NCI-H1092 (cell line): ENCODE results near the gene IRF4.
"Not testable (repeated sequence)": the region's sequence is repeated elsewhere in the genome, so short reads cannot be mapped to it uniquely, and the experiment has no call there.

Source experiments
- DNase-seq: peaks from one replicate; lab custom pipeline; 2025; lab: John Stamatoyannopoulos, UW

IRF4 gene

DNA sequence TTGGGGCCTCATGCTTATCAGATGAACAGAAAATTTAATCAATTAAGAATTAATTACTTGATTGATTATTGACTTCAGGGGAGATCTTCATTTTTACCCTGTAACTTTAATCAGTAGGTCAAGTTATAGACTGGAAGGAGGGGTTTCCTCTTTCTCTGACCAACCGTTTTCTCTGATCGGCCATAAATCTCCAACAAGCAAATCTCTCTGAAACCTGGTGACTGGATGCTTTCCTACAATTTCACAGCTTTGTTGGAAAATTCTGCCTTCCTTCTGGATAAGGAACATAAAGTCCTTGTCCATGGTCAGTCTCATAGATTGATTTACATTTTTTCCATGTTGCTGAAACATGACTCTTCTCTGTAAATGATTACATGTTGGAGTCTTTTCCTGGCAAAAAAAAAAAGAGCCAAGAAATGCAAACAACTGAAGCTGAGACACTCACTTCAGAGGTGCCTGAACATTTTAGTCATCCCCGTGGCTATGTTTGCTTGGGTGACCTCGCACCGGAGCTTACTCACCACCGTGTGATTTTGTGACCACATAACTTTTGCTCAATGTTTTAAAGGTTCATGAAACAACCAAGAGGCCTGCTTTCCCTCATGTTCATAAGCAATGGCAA is 31.0 kb downstream of the IRF4 start:
- DNase-seq = no peak

DNA sequence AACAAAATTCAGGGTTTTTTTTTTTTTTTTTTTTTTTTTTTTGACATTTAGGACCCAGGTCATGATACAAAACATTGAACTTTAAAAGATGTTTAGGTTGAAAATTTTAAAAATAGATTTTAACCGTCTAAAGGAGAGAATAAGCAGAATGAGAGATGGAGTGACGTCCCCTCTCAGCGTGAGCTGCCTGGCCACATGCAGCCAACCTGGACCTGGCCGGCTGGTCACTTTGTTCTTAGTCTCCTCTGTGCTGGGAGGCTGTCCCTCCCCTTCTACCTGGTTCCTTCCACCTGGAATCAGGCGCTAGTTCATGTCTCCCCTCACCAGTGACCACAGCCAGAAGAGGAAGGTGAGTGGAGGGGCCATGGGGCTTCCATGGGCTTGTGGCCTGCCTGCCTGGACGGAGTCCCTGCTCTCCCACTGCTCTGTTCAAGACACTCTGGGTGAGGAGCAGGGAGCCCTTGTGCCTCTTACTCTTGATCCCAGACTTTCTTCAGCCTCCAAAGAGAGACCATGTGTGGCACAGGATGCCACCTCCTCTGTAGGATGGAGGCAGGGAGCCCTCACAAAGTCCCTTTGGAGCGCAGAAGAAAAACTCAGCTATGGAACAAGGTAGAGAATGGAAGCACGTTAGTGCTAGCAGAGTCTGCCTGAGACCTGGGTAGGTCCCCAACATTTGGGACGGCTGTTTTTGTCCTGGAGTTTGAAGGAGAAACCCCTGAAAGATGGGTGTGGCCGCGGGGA is 31.7 kb downstream of the IRF4 start:
- no peak for DNase-seq

GRCh38 chr6:423799-424345 is 32.3 kb downstream of the IRF4 start:
- no peak for DNase-seq

DNA sequence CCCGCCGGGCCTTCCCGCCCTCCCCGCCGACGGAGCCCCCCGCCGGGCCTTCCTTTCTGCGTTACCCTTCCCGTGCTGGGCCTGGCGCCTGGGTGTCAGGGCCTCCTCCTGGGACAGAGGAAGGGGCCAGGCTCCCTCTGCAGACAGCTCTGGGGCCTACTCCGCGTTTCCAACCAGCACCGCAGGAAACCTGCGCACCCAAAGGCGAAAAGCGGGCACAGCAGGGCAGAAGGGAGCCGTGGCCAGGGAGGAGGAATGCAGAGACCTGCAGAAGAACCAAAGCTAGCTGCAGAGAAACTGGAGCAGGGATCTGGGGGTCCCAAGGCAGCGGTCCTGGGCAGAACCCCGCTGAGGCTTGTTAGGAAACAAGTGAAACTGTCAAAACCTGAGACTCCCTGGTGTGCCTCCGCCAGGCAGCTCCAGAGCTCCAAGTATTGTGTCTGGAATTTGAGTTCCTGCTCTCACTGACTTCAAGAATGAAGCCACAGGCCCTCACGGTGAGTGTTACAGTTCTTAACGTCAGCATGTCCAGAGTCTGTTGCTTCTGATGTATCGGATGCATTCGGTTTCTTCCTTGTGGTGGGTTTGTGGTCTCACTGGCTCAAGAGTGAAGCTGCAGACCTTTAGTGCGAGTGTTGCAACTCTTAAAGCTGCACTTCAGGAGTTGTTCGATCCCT is 33.3 kb downstream of the IRF4 start:
- DNase-seq = no peak

GRCh38 chr6:425418-425788 is 33.9 kb downstream of the IRF4 start:
- DNase-seq = not testable (repeated sequence)

GRCh38 chr6:426198-426738 is 34.7 kb downstream of the IRF4 start:
- not testable (repeated sequence) for DNase-seq

DNA sequence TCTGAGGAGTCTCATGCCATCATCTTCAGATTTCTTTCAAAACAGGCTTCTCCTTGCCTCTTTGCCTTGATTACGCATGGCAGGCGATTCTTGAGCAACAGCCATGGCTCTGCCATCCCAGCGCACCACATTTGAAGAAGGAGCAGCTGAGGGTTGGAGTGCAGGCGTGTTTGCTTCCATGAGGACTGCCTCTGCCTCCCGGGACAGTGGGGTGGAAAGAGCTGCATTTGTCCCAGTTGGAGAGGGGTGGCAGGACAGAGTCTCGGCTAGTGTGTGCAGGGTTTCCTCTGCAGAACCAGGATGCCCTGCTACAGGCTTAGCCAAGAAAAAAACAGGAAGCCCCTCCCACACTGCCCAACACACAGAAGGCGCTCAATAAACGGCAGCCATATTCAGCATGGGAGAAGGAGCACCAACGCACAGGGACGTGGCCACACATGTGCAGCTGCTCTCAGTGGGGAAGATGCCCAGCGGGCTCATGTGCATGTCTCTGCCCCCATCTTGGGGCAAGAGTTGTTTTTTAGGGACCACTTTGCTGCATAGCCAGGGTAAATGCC is 36.6 kb downstream of the IRF4 start:
- DNase-seq = no peak

DNA sequence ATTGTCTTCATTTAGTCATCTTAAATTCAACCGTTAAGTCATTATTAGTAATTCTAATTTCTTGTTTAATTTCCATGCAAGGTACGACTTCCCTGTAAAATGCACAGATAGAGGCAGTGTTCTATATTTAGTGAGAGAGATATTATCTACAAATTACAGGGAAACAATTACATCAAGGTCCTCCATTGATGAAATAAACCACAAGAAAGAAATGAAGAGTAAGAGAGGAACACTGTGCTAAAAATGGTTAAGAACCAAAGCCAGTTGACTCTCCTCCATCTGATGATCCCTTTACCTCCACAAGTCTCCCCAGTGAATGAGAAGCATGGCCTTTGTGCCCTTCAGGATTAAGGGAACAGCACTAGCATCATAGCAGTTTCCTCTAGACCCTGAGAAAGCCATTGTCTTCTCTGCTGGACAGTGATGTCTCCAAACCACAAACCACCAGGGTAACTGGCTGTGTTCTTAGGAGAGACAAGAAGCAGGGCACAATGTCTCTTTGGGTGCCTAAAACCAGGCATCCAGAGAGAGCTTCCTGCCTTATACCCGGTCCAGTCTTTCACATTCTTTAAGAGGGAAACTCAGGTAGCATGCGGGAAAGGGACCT is 38.1 kb downstream of the IRF4 start:
- DNase-seq = no peak

GRCh38 chr6:431504-431903 is 40.0 kb downstream of the IRF4 start:
- no peak for DNase-seq

GRCh38 chr6:431986-432385 is 40.4 kb downstream of the IRF4 start:
- DNase-seq = no peak

DNA sequence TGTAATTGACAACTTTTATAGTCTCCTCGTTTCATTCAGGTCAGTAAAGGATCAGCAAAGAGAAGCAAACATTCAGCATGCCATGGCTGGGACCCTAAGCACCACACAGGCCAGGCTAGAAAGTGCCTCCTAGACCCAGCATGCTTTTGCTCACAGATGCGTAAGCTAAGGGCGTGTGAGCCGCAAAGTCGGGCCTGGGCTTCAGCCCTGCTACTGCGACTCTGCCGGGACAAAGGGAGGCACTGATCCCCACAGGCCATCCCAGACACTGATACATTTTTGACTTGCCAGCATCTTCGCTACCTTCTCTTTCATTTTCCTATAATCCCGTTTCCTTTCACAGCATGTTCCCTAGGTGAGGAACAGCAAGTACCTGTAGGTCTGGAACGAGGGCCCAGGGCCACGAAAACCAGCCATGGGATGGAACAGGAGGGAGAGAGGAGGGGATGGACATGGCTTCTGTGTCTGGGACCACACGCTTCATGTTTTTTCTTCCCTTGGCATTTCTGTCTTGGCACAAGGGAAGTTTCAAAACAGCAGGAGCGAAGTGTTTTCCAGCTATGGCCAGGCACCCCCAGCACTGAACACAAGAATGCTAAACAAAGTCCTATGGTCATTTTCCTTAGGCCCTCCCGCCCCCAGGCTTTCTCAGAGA is 42.6 kb downstream of the IRF4 start:
- no peak for DNase-seq

GRCh38 chr6:435441-436307 is 44.1 kb downstream of the IRF4 start:
- no peak for DNase-seq

GRCh38 chr6:436308-437036 is 44.9 kb downstream of the IRF4 start:
- DNase-seq = no peak

GRCh38 chr6:437037-437392 is 45.5 kb downstream of the IRF4 start:
- no peak for DNase-seq

- no peak for DNase-seq
These were observed 47.1 kb downstream of the IRF4 start for GRCh38 chr6:438634-439170.

- DNase-seq = no peak
These were observed 48.2 kb downstream of the IRF4 start for GRCh38 chr6:439641-440167.

- DNase-seq = no peak
These were observed 49.8 kb downstream of the IRF4 start for GRCh38 chr6:441126-441920.

DNA sequence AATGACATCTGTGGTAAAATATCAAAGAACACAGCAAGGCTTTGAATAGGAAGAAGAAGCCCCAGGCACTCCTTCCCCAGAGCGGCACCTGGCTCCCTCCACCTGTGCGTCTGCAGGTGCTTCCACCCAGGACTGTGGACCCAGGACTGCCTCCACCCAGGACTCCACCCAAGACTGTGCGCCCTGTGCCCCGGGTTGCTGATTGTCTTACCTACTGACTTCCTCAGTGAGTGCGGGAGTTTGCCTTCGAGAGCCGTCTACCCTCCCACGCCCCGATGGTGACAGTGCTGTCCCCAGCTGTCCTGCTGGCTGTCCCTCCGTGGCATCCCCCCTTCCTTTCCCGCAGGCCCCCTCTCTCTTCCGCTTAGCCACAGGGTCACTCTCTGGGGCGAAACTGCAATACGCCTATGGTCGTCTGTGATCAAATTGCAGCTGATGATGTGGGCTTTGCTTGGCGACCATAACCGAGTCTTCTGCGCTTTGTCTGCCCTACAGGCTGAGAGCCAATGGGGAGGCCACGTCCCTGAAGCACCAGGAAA is 52.1 kb downstream of the IRF4 start:
- no peak for DNase-seq
